Measurements from ENCODE around the gene PRSS22.

Gene PRSS22

GRCh38 chr16:2816751-2817339 is 41.1 kb downstream of the PRSS22 start, which contains the start of gene PRSS21:
Gene PRSS21, plus strand, starts transcription at chr16:2817237. Its CDS starts 32 bp downstream, at chr16:2817269.
- no peak for DNase-seq (ENCODE audit: low spot score)

- no peak for DNase-seq (ENCODE audit: low spot score)
Measured at GRCh38 chr16:2815299-2815771, 42.6 kb downstream of the PRSS22 start.

- DNase-seq (ENCODE audit: low spot score): no peak
Measured at GRCh38 chr16:2814551-2815298, 43.2 kb downstream of the PRSS22 start.

GRCh38 chr16:2813771-2814221 is 44.2 kb downstream of the PRSS22 start:
- DNase-seq (ENCODE audit: low spot score): no peak

- DNase-seq (ENCODE audit: low spot score): no peak
Measured at GRCh38 chr16:2811703-2812471, 46.1 kb downstream of the PRSS22 start.

GRCh38 chr16:2810651-2811050 is 47.3 kb downstream of the PRSS22 start:
- no peak for DNase-seq (ENCODE audit: low spot score)

- no peak for DNase-seq (ENCODE audit: low spot score)
Measured at GRCh38 chr16:2809149-2809760, 48.7 kb downstream of the PRSS22 start.

- no peak for DNase-seq (ENCODE audit: low spot score)
Measured at GRCh38 chr16:2808181-2808580, 49.8 kb downstream of the PRSS22 start.

- DNase-seq (ENCODE audit: low spot score): no peak
Measured at GRCh38 chr16:2806286-2806685, 51.7 kb downstream of the PRSS22 start.

GRCh38 chr16:2804728-2805127 is 53.2 kb downstream of the PRSS22 start:
- no peak for DNase-seq (ENCODE audit: low spot score)

- DNase-seq (ENCODE audit: low spot score): no peak
Measured at GRCh38 chr16:2803545-2804195, 54.3 kb downstream of the PRSS22 start.

Measured in kidney tubule cell (primary cell).